DOHH2 (cell line): ENCODE data around the gene PES1.

Experiments
- EZH2phosphoT487 ChIP-seq: fragments of 200-600 bp; sonication (generic); IDR thresholded peaks from 2 replicates; pipeline ENCODE4 v1.6.1; 2017; ENCODE audit warnings: borderline replicate concordance, mild to moderate bottlenecking, antibody characterized with exemption, low read length, moderate library complexity, mixed read lengths
- TF ChIP-seq, protein P1 (sequence below): fragments of 200-600 bp; sonication (generic); IDR thresholded peaks from one replicate; pipeline ENCODE4 v1.5.1; 2014; ENCODE audit warnings: antibody characterized with exemption, mild to moderate bottlenecking, low read depth, low read length; ENCODE audit not compliant: poor library complexity, severe bottlenecking

- TF ChIP-seq, protein P1, sequence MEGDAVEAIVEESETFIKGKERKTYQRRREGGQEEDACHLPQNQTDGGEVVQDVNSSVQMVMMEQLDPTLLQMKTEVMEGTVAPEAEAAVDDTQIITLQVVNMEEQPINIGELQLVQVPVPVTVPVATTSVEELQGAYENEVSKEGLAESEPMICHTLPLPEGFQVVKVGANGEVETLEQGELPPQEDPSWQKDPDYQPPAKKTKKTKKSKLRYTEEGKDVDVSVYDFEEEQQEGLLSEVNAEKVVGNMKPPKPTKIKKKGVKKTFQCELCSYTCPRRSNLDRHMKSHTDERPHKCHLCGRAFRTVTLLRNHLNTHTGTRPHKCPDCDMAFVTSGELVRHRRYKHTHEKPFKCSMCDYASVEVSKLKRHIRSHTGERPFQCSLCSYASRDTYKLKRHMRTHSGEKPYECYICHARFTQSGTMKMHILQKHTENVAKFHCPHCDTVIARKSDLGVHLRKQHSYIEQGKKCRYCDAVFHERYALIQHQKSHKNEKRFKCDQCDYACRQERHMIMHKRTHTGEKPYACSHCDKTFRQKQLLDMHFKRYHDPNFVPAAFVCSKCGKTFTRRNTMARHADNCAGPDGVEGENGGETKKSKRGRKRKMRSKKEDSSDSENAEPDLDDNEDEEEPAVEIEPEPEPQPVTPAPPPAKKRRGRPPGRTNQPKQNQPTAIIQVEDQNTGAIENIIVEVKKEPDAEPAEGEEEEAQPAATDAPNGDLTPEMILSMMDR: no peak
- no peak for TF ChIP-seq EZH2phosphoT487
Observed at GRCh38 chr22:30601464-30601863, 9.8 kb upstream of the PES1 start.
